ENCODE data around the gene AZI2. TPM values are rescaled to one million over a fixed set of nuclear protein-coding genes. Genes with fewer than 3 reads are reported as not detected.

Gene AZI2
- total and polyA plus RNA-seq, 2 experiments from 2014 or later: 33.5 to 95.4 TPM

GRCh38 chr3:28294667-28295413, 53.8 kb downstream of the AZI2 start:
- TF ChIP-seq EZH2 (IDR thresholded peaks at IDR 0.05; ENCODE audit: insufficient read depth, poor library complexity, severe bottlenecking) (no peak), EZH2phosphoT487 (IDR thresholded peaks at IDR 0.05; ENCODE audit: insufficient read depth, low read depth) (no peak)
- no peak overlapping the region for H3K9ac ChIP-seq
- no peak overlapping the region for H3K4me3 ChIP-seq
- in situ Hi-C loops (cut with MboI): loop anchor here (25.0 kb wide), 1 partner anchor 583 kb away; the partner anchor contains the start of gene EOMES
- H3K27ac ChIP-seq: no peak overlapping the region
- H3K9me3 ChIP-seq (ENCODE audit: low read depth): no peaks in the 10 kb centered on the region
- 90 to 92% methylated on average over 7 of the region's 7 CpGs for WGBS, 2 experiments (ENCODE audit: low coverage in 1 of 2, low lambda C conversion rate in 2 of 2, missing lambda C conversion rate in 2 of 2)
- H3K79me2 ChIP-seq (ENCODE audit: insufficient read depth): no peaks in the 10 kb centered on the region
- no peak overlapping the region for H2AFZ ChIP-seq
- peaks cover 4% of the 10 kb centered on the region; the same call in 1 of the 2 replicates for H3F3A ChIP-seq (ENCODE audit: insufficient read depth)
- no peaks in the 10 kb centered on the region for H3K36me3 ChIP-seq (ENCODE audit: low read depth)
- no peak overlapping the region for H3K4me2 ChIP-seq (ENCODE audit: unreplicated experiment)
- no peaks in the 10 kb centered on the region for H3K9me2 ChIP-seq (ENCODE audit: insufficient read depth)
- 0 out of 2 replicates have a peak, but pooled peaks cover 5% of the 10 kb centered on the region for H3K4me1 ChIP-seq (ENCODE audit: insufficient read depth)
- no peaks in the 10 kb centered on the region for H4K20me1 ChIP-seq (ENCODE audit: insufficient read depth)
- H3K27me3 ChIP-seq (replicated peaks; ENCODE audit: insufficient read depth): no peaks in the 10 kb centered on the region
- DNase-seq: no peak

- no peaks in the 10 kb centered on the region for H3F3A ChIP-seq (ENCODE audit: insufficient read depth)
- no peak overlapping the region for H3K27ac ChIP-seq
- H3K27me3 ChIP-seq (replicated peaks; ENCODE audit: insufficient read depth): no peaks in the 10 kb centered on the region
- no peak overlapping the region for H2AFZ ChIP-seq
- no peaks in the 10 kb centered on the region for H3K9me2 ChIP-seq (ENCODE audit: insufficient read depth)
- no peak overlapping the region for H3K9ac ChIP-seq
- TF ChIP-seq EZH2phosphoT487 (IDR thresholded peaks at IDR 0.05; ENCODE audit: insufficient read depth, low read depth): no peak
- no peak for TF ChIP-seq EZH2 (IDR thresholded peaks at IDR 0.05; ENCODE audit: insufficient read depth, poor library complexity, severe bottlenecking)
- WGBS, 2 experiments (ENCODE audit: low coverage in 1 of 2, low lambda C conversion rate in 2 of 2, missing lambda C conversion rate in 2 of 2): 68 to 73% methylated on average over 4 of the region's 4 CpGs
- no peaks in the 10 kb centered on the region for H3K36me3 ChIP-seq (ENCODE audit: low read depth)
- in situ Hi-C loops (cut with MboI): loop anchor here (25.0 kb wide), 1 partner anchor 580 kb away; the partner anchor contains the start of gene EOMES
- no peak overlapping the region for H3K4me3 ChIP-seq
- H3K4me1 ChIP-seq (ENCODE audit: insufficient read depth): 0 out of 2 replicates have a peak, but pooled peaks cover 5% of the 10 kb centered on the region
- no peaks in the 10 kb centered on the region for H3K79me2 ChIP-seq (ENCODE audit: insufficient read depth)
- no peak overlapping the region for H3K4me2 ChIP-seq (ENCODE audit: unreplicated experiment)
- no peaks in the 10 kb centered on the region for H4K20me1 ChIP-seq (ENCODE audit: insufficient read depth)
- no peak for DNase-seq
- H3K9me3 ChIP-seq (ENCODE audit: low read depth): no peaks in the 10 kb centered on the region
Measured at GRCh38 chr3:28292622-28293021, 56.0 kb downstream of the AZI2 start.

GRCh38 chr3:28291577-28291976, 57.0 kb downstream of the AZI2 start:
- Histone ChIP-seq H3K27ac (no peak overlapping the region), H3K9ac (no peak overlapping the region), H3K4me3 (no peak overlapping the region), H3F3A (ENCODE audit: insufficient read depth) (no peaks in the 10 kb centered on the region), H3K36me3 (ENCODE audit: low read depth) (no peaks in the 10 kb centered on the region), H3K79me2 (ENCODE audit: insufficient read depth) (no peaks in the 10 kb centered on the region), H3K9me3 (ENCODE audit: low read depth) (no peaks in the 10 kb centered on the region), H3K27me3 (replicated peaks; ENCODE audit: insufficient read depth) (no peaks in the 10 kb centered on the region), H3K4me1 (ENCODE audit: insufficient read depth) (0 out of 2 replicates have a peak, but pooled peaks cover 5% of the 10 kb centered on the region), H3K9me2 (ENCODE audit: insufficient read depth) (no peaks in the 10 kb centered on the region), H4K20me1 (ENCODE audit: insufficient read depth) (no peaks in the 10 kb centered on the region), H3K4me2 (ENCODE audit: unreplicated experiment) (no peak overlapping the region), H2AFZ (no peak overlapping the region)
- no peak for DNase-seq
- in situ Hi-C loops (cut with MboI): loop anchor here (25.0 kb wide), 1 partner anchor 579 kb away; the partner anchor contains the start of gene EOMES
- TF ChIP-seq EZH2 (IDR thresholded peaks at IDR 0.05; ENCODE audit: insufficient read depth, poor library complexity, severe bottlenecking): no peak

GRCh38 chr3:28290863-28291300, 57.7 kb downstream of the AZI2 start:
- Histone ChIP-seq H3K9me2 (ENCODE audit: insufficient read depth) (no peaks in the 10 kb centered on the region), H3K79me2 (ENCODE audit: insufficient read depth) (no peaks in the 10 kb centered on the region), H3K27ac (no peak overlapping the region), H3F3A (ENCODE audit: insufficient read depth) (no peaks in the 10 kb centered on the region), H3K9ac (no peak overlapping the region), H3K27me3 (replicated peaks; ENCODE audit: insufficient read depth) (no peaks in the 10 kb centered on the region), H3K4me1 (ENCODE audit: insufficient read depth) (0 out of 2 replicates have a peak, but pooled peaks cover under 1% of the 10 kb centered on the region), H3K4me2 (ENCODE audit: unreplicated experiment) (no peak overlapping the region), H2AFZ (no peak overlapping the region), H3K4me3 (no peak overlapping the region), H4K20me1 (ENCODE audit: insufficient read depth) (no peaks in the 10 kb centered on the region), H3K36me3 (ENCODE audit: low read depth) (no peaks in the 10 kb centered on the region), H3K9me3 (ENCODE audit: low read depth) (no peaks in the 10 kb centered on the region)
- TF ChIP-seq EZH2 (IDR thresholded peaks at IDR 0.05; ENCODE audit: insufficient read depth, poor library complexity, severe bottlenecking) (no peak), EZH2phosphoT487 (IDR thresholded peaks at IDR 0.05; ENCODE audit: insufficient read depth, low read depth) (no peak)
- 95 to 100% methylated on average over 1 of the region's 1 CpG for WGBS, 2 experiments (ENCODE audit: low coverage in 1 of 2, low lambda C conversion rate in 2 of 2, missing lambda C conversion rate in 2 of 2)
- no peak for DNase-seq
- in situ Hi-C loops (cut with MboI): loop anchor here (25.0 kb wide), 1 partner anchor 579 kb away; the partner anchor contains the start of gene EOMES
